ENCODE results near the gene DNAJB1. TPM values are rescaled to one million over a fixed set of nuclear protein-coding genes. Genes with fewer than 3 reads are reported as not detected.

Gene DNAJB1
- total RNA-seq, 1 experiment from 2014 or later: 54.5 TPM

DNA sequence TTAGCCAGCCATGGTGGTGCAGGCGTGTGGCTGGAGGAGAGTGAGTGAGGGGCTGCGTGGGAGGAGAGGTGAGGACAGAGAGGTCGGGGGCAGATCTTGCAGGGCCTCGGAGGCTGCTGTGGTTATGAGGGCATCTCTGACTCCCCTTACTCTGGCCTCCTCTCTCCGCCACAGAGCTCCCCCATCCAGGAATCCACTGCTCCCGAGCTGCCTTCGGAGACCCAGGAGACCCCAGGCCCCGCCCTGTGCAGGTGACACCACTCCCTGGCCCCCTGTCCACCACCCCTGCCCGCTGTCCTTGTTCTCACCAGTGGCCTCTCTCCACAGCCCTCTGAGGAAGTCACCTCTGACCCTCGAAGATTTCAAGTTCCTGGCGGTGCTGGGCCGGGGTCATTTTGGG is 50.8 kb downstream of the DNAJB1 start (continued):
- TF ChIP-seq, protein P1, sequence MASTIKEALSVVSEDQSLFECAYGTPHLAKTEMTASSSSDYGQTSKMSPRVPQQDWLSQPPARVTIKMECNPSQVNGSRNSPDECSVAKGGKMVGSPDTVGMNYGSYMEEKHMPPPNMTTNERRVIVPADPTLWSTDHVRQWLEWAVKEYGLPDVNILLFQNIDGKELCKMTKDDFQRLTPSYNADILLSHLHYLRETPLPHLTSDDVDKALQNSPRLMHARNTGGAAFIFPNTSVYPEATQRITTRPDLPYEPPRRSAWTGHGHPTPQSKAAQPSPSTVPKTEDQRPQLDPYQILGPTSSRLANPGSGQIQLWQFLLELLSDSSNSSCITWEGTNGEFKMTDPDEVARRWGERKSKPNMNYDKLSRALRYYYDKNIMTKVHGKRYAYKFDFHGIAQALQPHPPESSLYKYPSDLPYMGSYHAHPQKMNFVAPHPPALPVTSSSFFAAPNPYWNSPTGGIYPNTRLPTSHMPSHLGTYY (CRISPR knock-in tag; IDR thresholded peaks at IDR 0.05): no peak
- TF ChIP-seq GRHL2 (CRISPR knock-in tag; IDR thresholded peaks at IDR 0.05; ENCODE audit: insufficient replicate concordance, severe bottlenecking): no peak
- TF ChIP-seq, protein P2, sequence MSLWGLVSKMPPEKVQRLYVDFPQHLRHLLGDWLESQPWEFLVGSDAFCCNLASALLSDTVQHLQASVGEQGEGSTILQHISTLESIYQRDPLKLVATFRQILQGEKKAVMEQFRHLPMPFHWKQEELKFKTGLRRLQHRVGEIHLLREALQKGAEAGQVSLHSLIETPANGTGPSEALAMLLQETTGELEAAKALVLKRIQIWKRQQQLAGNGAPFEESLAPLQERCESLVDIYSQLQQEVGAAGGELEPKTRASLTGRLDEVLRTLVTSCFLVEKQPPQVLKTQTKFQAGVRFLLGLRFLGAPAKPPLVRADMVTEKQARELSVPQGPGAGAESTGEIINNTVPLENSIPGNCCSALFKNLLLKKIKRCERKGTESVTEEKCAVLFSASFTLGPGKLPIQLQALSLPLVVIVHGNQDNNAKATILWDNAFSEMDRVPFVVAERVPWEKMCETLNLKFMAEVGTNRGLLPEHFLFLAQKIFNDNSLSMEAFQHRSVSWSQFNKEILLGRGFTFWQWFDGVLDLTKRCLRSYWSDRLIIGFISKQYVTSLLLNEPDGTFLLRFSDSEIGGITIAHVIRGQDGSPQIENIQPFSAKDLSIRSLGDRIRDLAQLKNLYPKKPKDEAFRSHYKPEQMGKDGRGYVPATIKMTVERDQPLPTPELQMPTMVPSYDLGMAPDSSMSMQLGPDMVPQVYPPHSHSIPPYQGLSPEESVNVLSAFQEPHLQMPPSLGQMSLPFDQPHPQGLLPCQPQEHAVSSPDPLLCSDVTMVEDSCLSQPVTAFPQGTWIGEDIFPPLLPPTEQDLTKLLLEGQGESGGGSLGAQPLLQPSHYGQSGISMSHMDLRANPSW (CRISPR knock-in tag; conservative IDR thresholded peaks at IDR 0.05; ENCODE audit: low read depth): no peak
- no peak for TF ChIP-seq ZNF121 (CRISPR knock-in tag; IDR thresholded peaks at IDR 0.05)
- TF ChIP-seq RELA (CRISPR knock-in tag; IDR thresholded peaks at IDR 0.05; ENCODE audit: borderline replicate concordance): no peak
- TF ChIP-seq EMX1 (CRISPR knock-in tag; IDR thresholded peaks at IDR 0.05): no peak
- no peak for TF ChIP-seq FOXP1 (CRISPR knock-in tag; IDR thresholded peaks at IDR 0.05; ENCODE audit: borderline replicate concordance)
- TF ChIP-seq ESRRA (CRISPR knock-in tag; IDR thresholded peaks at IDR 0.05; ENCODE audit: borderline replicate concordance): no peak

Small RNAs within 50 kb of the gene (microRNA-seq; reads per million reads assigned to microRNA genes)
- not detected for gene MIR639 (ENCODE audit: borderline number of aligned reads)

Other genes with a start within 250 kb of the DNAJB1 start
- 3.2 to 4.0 TPM (median 3.9 TPM) in 3 replicates for gene ADGRE5, start 137.0 kb downstream of the DNAJB1 start, total RNA-seq (2021)
- gene DDX39A, start 99.1 kb downstream of the DNAJB1 start, total RNA-seq (2021): 103 to 136 TPM (median 105 TPM) in 3 replicates
- gene PKN1, start 85.1 kb downstream of the DNAJB1 start, total RNA-seq (2021): 170 to 197 TPM (median 187 TPM) in 3 replicates
- 0.68 to 1.2 TPM (median 0.87 TPM) in 3 replicates for gene PTGER1, start 43.0 kb downstream of the DNAJB1 start, total RNA-seq (2021)
- 70.7 to 76.5 TPM (median 75.0 TPM) in 3 replicates for gene GIPC1, start 22.3 kb downstream of the DNAJB1 start, total RNA-seq (2021)
- 161 to 198 TPM (median 197 TPM) in 3 replicates for gene TECR, start 11.2 kb upstream of the DNAJB1 start, total RNA-seq (2021)
- 240 to 255 TPM (median 254 TPM) in 3 replicates for gene NDUFB7, start 53.7 kb upstream of the DNAJB1 start, total RNA-seq (2021)
- 0.14 TPM in 1 of 3 replicates, not detected in the others for gene CLEC17A, start 64.7 kb upstream of the DNAJB1 start, total RNA-seq (2021)
- not detected in 3 replicates for gene ADGRE3, start 156.4 kb upstream of the DNAJB1 start, total RNA-seq (2021)
- 13.5 to 16.2 TPM (median 14.8 TPM) in 3 replicates for gene ZNF333, start 171.7 kb upstream of the DNAJB1 start, total RNA-seq (2021)

Measured in WTC11 (cell line).